Liver (tissue), 9 donors: ENCODE results near the gene SEPTIN10. TPM values are rescaled to one million over a fixed set of nuclear protein-coding genes. Genes with fewer than 3 reads are reported as not detected.
"Not testable (repeated sequence)": the region's sequence is repeated elsewhere in the genome, so short reads cannot be mapped to it uniquely, and the experiment has no call there.

Source experiments
- DNase-seq: peaks from one replicate; pipeline ENCODE4 v3.0.0-alpha.2; 2017; ENCODE audit warnings: low spot score
- H3K27ac ChIP-seq, 2 donors: one replicate each; pipeline ENCODE4 v1.7.0; 2013; ENCODE audit warnings: inconsistent platforms in 2 of 2, low read length in 2 of 2, control low read depth in 1 of 2, low read depth in 1 of 2, mild to moderate bottlenecking in 1 of 2
- H3K27me3 ChIP-seq, 4 donors: one replicate each; pipeline versions ENCODE4 v1.6.1 to v1.7.0; 2013; ENCODE audit warnings: low read length in 3 of 4, inconsistent platforms in 1 of 4, mild to moderate bottlenecking in 1 of 4, moderate library complexity in 1 of 4; ENCODE audit not compliant: control insufficient read depth in 4 of 4, insufficient read depth in 4 of 4
- H3K36me3 ChIP-seq, 4 donors: one replicate each; pipeline versions ENCODE4 v1.6.1 to v1.7.0; 2013; ENCODE audit warnings: low read length in 3 of 4, mild to moderate bottlenecking in 3 of 4, low read depth in 1 of 4, moderate library complexity in 1 of 4; ENCODE audit not compliant: control insufficient read depth in 4 of 4, insufficient read depth in 3 of 4
- H3K4me1 ChIP-seq, 4 donors: one replicate each; pipeline versions ENCODE4 v1.6.1 to v1.7.0; 2013; ENCODE audit warnings: low read length in 3 of 4, mild to moderate bottlenecking in 3 of 4, moderate library complexity in 1 of 4; ENCODE audit not compliant: control insufficient read depth in 4 of 4, insufficient read depth in 4 of 4
- H3K4me3 ChIP-seq, 3 donors: one replicate each; pipeline versions ENCODE4 v1.6.1 to v1.7.0; 2013; ENCODE audit warnings: low read length in 3 of 3, control low read depth in 1 of 3, low read depth in 1 of 3, mild to moderate bottlenecking in 1 of 3
- H3K9ac ChIP-seq, 2 donors: one replicate each; pipeline ENCODE4 v1.7.0; 2013; ENCODE audit warnings: low read length in 2 of 2, mild to moderate bottlenecking in 2 of 2, moderate library complexity in 2 of 2, control low read depth in 1 of 2, low read depth in 1 of 2
- H3K9me3 ChIP-seq, 4 donors: one replicate each; pipeline versions ENCODE4 v1.6.1 to v1.7.0; 2013; ENCODE audit warnings: low read length in 3 of 4; ENCODE audit not compliant: control insufficient read depth in 4 of 4
- CTCF ChIP-seq: fragments of 150-350 bp; IDR thresholded peaks from 2 replicates; pipeline ENCODE4 v1.5.1; 2017; ENCODE audit warnings: improper control_type of control experiment, low read depth, low read length; ENCODE audit not compliant: missing input control
- FOXA2 ChIP-seq: IDR thresholded peaks from 2 replicates; pipeline ENCODE4 v1.6.1; 2016; ENCODE audit warnings: antibody characterized with exemption
- HNF4A ChIP-seq, 2 donors: conservative IDR thresholded peaks; 2 replicates each; pipeline ENCODE4 v1.6.1; 2016; ENCODE audit warnings: antibody characterized with exemption in 2 of 2, mild to moderate bottlenecking in 2 of 2
- MAX ChIP-seq: IDR thresholded peaks from 2 replicates; pipeline ENCODE4 v1.6.1; 2016; ENCODE audit warnings: antibody characterized with exemption
- TAF1 ChIP-seq: conservative IDR thresholded peaks from 2 replicates; pipeline ENCODE4 v1.6.1; 2016; ENCODE audit warnings: antibody characterized with exemption, mild to moderate bottlenecking
- YY1 ChIP-seq: IDR thresholded peaks from 2 replicates; pipeline ENCODE4 v1.6.1; 2016; ENCODE audit warnings: antibody characterized with exemption, mild to moderate bottlenecking
- WGBS: extraction: QIAGEN DNeasy Blood & Tissue Kit; methylation state at CpG from one replicate; pipeline ENCODE4 v1.1.7; 2013; 5-methylcytosine and 5-hydroxymethylcytosine counted together
- polyA plus RNA-seq, 2 donors: library from polyadenylated mRNA; stranded (reverse) in 1 of 2; unstranded in 1 of 2; fragments of 200-250 nt in 1 of 2; fragments of >200 nt in 1 of 2; fragmentation: Nextera tagmentation in 1 of 2; extraction: Ambion mirVana in 1 of 2; gene quantifications; one replicate each; pipeline versions ENCODE4 v1.2.1 to v1.2.3, GENCODE V29; 2013 to 2015
- total RNA-seq, 2 donors: library from RNA; depleted of rRNA; stranded (reverse); fragments of >200 nt; gene quantifications; one replicate each; pipeline ENCODE4 v1.2.3, GENCODE V29; 2014
- TF ChIP-seq, protein P1 (sequence below): IDR thresholded peaks from 2 replicates; pipeline ENCODE4 v1.6.1; 2016; ENCODE audit warnings: antibody characterized with exemption
- donor health status: healthy.
- donor health status: healthy.
- donor health status: healthy.
- donor health status: healthy.
- donor health status: healthy.

SEPTIN10 gene
- total and polyA plus RNA-seq, 4 donors: 19.6 to 35.9 (median 20.1) TPM

GRCh38 chr2:109537565-109538222 lies 76.1 kb downstream of the SEPTIN10 start:
- no peaks in the 10 kb centered on the region for H3K36me3 ChIP-seq
- no peak for DNase-seq
- no peak overlapping the region for H3K27ac ChIP-seq
- no peaks in the 10 kb centered on the region for H3K27me3 ChIP-seq
- no peaks in the 10 kb centered on the region for H3K9me3 ChIP-seq
- TF ChIP-seq HNF4A (conservative IDR thresholded peaks at IDR 0.05) (peak in 1 of 2 donors; percentile 3), FOXA2 (no peak)
- no peak overlapping the region for H3K9ac ChIP-seq
- no peak overlapping the region for H3K4me3 ChIP-seq
- H3K4me1 ChIP-seq: no peaks in the 10 kb centered on the region
- WGBS: 79% methylated on average over 10 of the region's 10 CpGs

DNA sequence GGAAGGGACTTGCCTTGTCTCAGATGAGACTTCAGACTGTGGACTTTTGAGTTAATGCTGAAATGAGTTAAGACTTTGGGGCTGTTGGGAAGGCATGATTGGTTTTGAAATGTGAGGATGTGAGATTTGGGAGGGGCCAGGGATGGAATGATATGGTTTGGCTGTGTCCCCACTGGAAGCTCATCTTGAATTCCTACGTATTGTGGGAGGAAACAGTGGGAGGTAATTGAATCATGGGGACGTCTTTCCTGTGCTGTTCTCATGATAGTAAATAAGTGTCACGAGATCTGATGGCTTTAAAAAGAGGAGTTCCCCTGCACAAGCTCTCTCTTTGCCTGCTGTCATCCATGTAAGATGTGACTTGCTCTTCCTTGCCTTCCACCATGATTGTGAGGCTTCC lies 77.2 kb downstream of the SEPTIN10 start:
- not testable (repeated sequence) for H3K4me3 ChIP-seq, DNase-seq, H3K4me1 ChIP-seq, H3K9ac ChIP-seq, H3K27ac ChIP-seq, H3K36me3 ChIP-seq, H3K9me3 ChIP-seq, H3K27me3 ChIP-seq
- WGBS: 87% methylated on average over 3 of the region's 3 CpGs

DNA sequence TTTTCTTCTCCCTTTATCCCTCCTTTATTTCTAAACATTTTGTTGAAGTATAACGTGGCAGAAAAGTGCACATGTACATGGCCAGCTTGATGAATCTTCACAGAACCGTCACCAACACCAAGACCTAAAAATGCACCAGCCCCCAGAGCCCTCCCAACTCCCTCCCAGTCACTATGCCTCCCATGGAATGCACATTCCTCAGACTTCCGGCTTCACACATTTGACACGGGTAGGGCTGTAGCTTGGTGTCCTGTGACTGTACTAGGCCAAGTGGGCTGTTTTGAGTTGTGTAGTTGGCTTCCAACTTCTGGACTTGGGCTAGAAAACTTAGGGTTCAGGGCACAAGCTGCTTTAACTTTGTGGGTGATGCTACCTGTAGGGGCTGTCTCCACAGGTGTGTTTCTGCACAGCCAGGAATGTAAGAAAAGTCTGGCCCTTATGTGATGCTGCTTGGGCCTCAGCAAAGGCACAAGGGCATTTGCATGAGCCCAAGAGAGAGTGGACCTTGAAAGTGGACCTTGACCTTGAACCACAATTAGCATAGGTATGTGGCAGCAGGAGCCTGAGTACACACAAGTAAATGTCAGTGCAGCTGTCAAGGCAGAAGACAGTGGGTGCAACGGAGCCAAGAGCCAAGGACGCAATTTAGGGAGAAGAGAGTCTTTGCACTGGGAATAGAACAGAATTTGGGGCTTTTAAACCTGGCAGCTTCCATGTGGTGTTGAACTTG lies 78.4 kb downstream of the SEPTIN10 start:
- Histone ChIP-seq H3K36me3 (no peaks in the 10 kb centered on the region), H3K27ac (no peak overlapping the region), H3K4me1 (no peaks in the 10 kb centered on the region), H3K27me3 (no peaks in the 10 kb centered on the region), H3K9me3 (no peaks in the 10 kb centered on the region), H3K4me3 (no peak overlapping the region), H3K9ac (no peak overlapping the region)
- 75% methylated on average over 6 of the region's 6 CpGs for WGBS
- no peak for TF ChIP-seq YY1
- peak; percentile 24 to 54 for TF ChIP-seq HNF4A (conservative IDR thresholded peaks at IDR 0.05)
- no peak for TF ChIP-seq TAF1
- no peak for DNase-seq

DNA sequence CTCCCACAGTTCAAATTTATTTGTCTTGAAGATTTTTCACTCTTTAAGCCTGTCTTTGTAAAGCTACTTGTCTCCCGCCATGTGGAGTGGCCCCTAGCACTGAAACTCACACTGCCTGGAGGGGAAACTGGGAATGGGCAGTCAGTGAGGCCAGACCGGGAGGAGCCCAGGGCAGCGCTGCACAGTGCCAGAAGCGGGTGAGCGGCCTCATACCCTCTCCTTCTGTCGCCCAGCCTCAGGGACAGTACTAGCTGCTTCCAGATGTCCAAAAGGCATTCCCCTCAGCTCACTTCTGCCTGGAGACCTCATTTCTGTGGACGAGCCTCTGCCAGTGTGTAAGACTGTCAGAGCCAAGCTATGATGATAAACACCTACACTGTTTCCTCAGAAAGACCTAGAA lies 79.9 kb downstream of the SEPTIN10 start:
- Histone ChIP-seq H3K9me3 (no peaks in the 10 kb centered on the region), H3K27me3 (no peaks in the 10 kb centered on the region), H3K4me3 (no peak overlapping the region), H3K4me1 (no peaks in the 10 kb centered on the region), H3K27ac (no peak overlapping the region), H3K36me3 (no peaks in the 10 kb centered on the region), H3K9ac (no peak overlapping the region)
- DNase-seq: no peak
- WGBS: 91% methylated on average over 7 of the region's 7 CpGs
- TF ChIP-seq, protein P1, sequence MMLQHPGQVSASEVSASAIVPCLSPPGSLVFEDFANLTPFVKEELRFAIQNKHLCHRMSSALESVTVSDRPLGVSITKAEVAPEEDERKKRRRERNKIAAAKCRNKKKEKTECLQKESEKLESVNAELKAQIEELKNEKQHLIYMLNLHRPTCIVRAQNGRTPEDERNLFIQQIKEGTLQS: no peak
- TF ChIP-seq CTCF (no peak), MAX (no peak), TAF1 (no peak)
